Measurements from ENCODE around the gene KIAA2012. TPM values are rescaled to one million over a fixed set of nuclear protein-coding genes. Genes with fewer than 3 reads are reported as not detected.

The KIAA2012 gene
- total and polyA plus RNA-seq, 2 experiments from 2014 or later = 0.24 TPM; not detected in 1

DNA sequence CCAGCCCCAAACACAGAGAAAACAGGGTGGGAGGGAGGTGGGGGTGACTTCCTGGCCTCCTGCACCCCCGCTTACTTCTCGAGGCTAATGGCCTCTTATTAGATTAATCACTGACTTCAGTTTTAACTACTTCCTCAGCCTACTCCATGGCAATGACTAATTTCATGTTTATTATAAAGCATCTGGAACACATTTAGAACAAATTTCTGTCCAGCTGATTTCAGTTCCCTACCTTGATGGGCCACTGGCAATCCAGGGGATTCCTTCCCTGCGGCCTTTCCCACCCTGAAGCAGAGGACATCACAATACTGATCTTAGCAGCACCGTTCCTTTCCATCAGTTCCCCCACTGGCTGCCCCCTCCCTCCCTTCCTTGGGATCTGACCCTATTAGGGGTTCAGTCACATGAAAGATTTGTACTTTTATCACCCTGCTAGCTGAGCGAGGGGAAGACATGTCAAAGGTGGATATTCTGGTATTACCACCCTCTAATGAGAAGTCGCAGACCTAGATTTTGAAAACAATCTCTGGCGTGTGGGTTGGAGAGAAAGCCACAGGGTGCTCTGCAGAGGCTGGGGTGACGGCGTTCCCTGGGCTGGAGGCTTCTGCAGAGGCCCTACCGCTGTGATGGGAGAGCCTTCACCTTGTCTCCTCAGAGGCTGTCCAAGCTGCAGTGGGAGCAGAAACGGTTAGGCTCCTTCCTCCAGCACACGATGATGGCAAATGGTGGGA is 67.6 kb downstream of the KIAA2012 start:
- H3K4me3 ChIP-seq = no peak overlapping the region
- H3K36me3 ChIP-seq = no peaks in the 10 kb centered on the region
- no peaks in the 10 kb centered on the region for H3K9me3 ChIP-seq (ENCODE audit: low read depth)
- H3K4me1 ChIP-seq (ENCODE audit: low read depth) = no peaks in the 10 kb centered on the region
- no peak overlapping the region for H3K27ac ChIP-seq
- DNase-seq (ENCODE audit: low read depth in 1 of 2, low spot score in 1 of 2) = no peak
- no peaks in the 10 kb centered on the region for H3K27me3 ChIP-seq
- TF ChIP-seq, protein P1, sequence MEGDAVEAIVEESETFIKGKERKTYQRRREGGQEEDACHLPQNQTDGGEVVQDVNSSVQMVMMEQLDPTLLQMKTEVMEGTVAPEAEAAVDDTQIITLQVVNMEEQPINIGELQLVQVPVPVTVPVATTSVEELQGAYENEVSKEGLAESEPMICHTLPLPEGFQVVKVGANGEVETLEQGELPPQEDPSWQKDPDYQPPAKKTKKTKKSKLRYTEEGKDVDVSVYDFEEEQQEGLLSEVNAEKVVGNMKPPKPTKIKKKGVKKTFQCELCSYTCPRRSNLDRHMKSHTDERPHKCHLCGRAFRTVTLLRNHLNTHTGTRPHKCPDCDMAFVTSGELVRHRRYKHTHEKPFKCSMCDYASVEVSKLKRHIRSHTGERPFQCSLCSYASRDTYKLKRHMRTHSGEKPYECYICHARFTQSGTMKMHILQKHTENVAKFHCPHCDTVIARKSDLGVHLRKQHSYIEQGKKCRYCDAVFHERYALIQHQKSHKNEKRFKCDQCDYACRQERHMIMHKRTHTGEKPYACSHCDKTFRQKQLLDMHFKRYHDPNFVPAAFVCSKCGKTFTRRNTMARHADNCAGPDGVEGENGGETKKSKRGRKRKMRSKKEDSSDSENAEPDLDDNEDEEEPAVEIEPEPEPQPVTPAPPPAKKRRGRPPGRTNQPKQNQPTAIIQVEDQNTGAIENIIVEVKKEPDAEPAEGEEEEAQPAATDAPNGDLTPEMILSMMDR (IDR thresholded peaks at IDR 0.05; ENCODE audit: low read depth, low read length) = no peak

DNA sequence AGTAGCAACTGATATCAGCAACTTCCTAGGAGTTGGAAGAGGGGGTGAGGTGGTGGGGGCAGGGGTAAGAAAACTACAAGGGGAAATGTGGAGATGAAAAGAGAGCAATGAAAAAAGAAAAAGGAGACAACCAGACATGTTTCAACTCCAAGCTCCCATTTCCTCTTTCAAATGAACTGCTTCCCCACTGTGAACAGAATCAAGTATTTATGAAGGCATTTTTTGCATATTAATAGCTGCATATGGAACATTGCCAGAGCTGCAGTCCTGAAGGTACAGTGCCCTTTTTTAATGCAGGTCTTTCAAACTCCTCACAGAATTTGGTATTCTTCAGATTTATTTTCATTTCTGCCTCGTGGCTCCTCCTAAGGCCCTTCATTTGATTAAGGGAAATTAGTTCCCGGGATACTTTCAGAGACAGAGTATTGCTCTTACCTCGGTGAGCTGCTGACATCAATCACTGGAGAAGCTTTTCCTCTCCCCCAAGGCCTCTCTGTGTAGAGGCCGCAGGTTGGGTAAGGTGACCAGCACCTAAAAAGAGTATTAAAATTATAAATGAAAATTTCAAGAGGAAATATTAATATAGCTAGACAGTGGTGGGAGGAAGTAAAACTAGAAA is 68.4 kb downstream of the KIAA2012 start:
- no peak for DNase-seq (ENCODE audit: low read depth in 1 of 2, low spot score in 1 of 2)
- Histone ChIP-seq H3K36me3 (no peaks in the 10 kb centered on the region), H3K4me3 (no peak overlapping the region), H3K27ac (no peak overlapping the region), H3K27me3 (no peaks in the 10 kb centered on the region), H3K4me1 (ENCODE audit: low read depth) (no peaks in the 10 kb centered on the region), H3K9me3 (ENCODE audit: low read depth) (no peaks in the 10 kb centered on the region)
- TF ChIP-seq, protein P1 (IDR thresholded peaks at IDR 0.05; ENCODE audit: low read depth, low read length) = no peak

DNA sequence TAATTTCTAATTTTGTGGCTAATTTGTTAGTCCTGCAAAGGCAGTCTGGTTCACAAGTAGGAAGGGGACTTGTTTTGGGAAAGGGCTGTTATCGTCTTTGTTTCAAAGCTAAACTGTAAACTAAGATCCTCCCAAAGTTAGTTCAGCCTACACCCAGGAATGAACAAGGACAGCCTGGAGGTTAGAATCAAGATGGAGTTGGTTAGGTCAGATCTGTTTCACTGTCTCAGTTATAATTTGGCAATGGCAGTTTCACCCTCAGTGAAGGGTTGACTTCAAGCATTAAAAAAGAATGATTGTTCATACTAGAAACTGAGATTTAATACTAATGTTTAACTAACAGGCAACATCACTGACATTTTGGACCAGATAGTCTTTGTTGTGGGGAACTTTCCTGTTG is 69.5 kb downstream of the KIAA2012 start:
- TF ChIP-seq, protein P1 (IDR thresholded peaks at IDR 0.05; ENCODE audit: low read depth, low read length) = no peak
- no peak overlapping the region for H3K27ac ChIP-seq
- DNase-seq (ENCODE audit: low read depth in 1 of 2, low spot score in 1 of 2) = no peak
- no peaks in the 10 kb centered on the region for H3K27me3 ChIP-seq
- H3K4me1 ChIP-seq (ENCODE audit: low read depth) = no peaks in the 10 kb centered on the region
- H3K9me3 ChIP-seq (ENCODE audit: low read depth) = no peaks in the 10 kb centered on the region
- no peaks in the 10 kb centered on the region for H3K36me3 ChIP-seq
- no peak overlapping the region for H3K4me3 ChIP-seq

DNA sequence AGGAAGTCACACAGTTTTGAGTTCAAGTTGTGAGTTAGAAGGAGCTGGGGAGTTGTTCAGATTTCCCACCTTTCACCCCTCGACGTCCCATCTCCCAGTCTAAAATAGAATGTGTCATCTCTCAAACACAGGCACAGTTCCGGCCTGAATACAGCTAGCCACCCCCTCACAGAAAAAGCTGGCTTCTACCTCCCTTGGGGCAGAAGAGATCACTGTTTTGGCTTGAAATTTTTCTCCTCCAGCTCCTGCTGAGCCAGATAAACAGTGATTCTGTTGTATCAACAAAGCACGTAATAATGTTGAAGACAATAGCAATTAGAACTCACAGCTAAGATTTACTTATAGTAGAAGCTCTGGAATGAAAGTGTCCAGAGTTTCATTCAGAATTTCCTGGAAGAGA is 74.7 kb downstream of the KIAA2012 start:
- no peaks in the 10 kb centered on the region for H3K27me3 ChIP-seq
- H3K9me3 ChIP-seq (ENCODE audit: low read depth) = no peaks in the 10 kb centered on the region
- H3K4me1 ChIP-seq (ENCODE audit: low read depth) = no peaks in the 10 kb centered on the region
- no peaks in the 10 kb centered on the region for H3K36me3 ChIP-seq
- no peak overlapping the region for H3K27ac ChIP-seq
- no peak overlapping the region for H3K4me3 ChIP-seq
- DNase-seq (ENCODE audit: low read depth in 1 of 2, low spot score in 1 of 2) = peak in 1 of 2 donors; percentile 58
- TF ChIP-seq, protein P1 (IDR thresholded peaks at IDR 0.05; ENCODE audit: low read depth, low read length) = no peak

DNA sequence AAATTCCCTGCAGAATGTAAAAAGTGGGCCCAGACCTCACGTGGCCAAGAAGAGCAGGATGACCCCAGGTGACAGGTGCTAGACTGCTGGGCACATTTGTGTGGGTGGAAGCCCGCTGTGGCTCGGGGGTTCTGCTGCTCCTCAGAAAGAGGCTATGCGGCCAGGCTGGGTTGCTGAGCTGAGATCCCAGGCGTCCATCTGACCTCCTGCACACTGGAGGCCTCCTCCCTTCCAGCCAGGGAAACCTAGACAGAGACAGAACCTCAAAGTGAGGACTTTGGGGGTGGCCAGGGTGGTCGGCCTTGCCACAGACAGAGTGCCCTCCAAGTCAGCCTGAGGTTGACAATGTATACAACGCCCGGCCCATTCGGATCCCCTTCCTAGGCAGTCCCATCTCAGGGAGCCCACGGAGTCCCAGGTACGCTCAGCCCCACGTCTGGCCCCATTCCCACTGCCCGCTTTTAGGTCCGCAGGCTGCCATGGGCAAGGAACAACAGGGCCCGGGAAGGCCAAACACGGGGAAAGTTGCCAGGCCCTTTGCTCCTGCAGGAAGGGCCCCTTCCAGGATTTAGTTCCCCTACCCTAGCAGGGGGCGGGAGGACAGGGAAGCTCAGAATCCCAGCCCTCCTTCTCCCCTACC is 75.6 kb downstream of the KIAA2012 start:
- no peak overlapping the region for H3K4me3 ChIP-seq
- H3K36me3 ChIP-seq = no peaks in the 10 kb centered on the region
- H3K27ac ChIP-seq = no peak overlapping the region
- no peaks in the 10 kb centered on the region for H3K4me1 ChIP-seq (ENCODE audit: low read depth)
- DNase-seq (ENCODE audit: low read depth in 1 of 2, low spot score in 1 of 2) = no peak
- no peaks in the 10 kb centered on the region for H3K9me3 ChIP-seq (ENCODE audit: low read depth)
- no peaks in the 10 kb centered on the region for H3K27me3 ChIP-seq
- TF ChIP-seq, protein P1 (IDR thresholded peaks at IDR 0.05; ENCODE audit: low read depth, low read length) = no peak

All from cardiac muscle cell (in vitro differentiated cells and primary cell).